Astrocyte (in vitro differentiated cells and primary cell): ENCODE data around the gene EPM2A. TPM values are rescaled to one million over a fixed set of nuclear protein-coding genes. Genes with fewer than 3 reads are reported as not detected.

Experiments
- DNase-seq: peaks from one replicate; pipeline ENCODE4 v3.0.0-alpha.2; 2010; ENCODE audit warnings: low read depth
- FAIRE-seq: peaks from 2 replicates; lab custom pipeline; 2011; peaks lifted over from hg19 to GRCh38; lab: Jason Lieb, UNC
- H2AFZ ChIP-seq: 2 replicates; pipeline ENCODE4 v1.6.0; 2012; ENCODE audit warnings: low read depth, low read length, inconsistent platforms
- H3K27ac ChIP-seq: 2 replicates; pipeline ENCODE4 v1.5.1; 2011; ENCODE audit warnings: low read depth, low read length, inconsistent platforms
- H3K27me3 ChIP-seq: 2 replicates; pipeline ENCODE4 v1.6.0; 2011; ENCODE audit warnings: low read length, inconsistent platforms; ENCODE audit not compliant: insufficient read depth
- H3K36me3 ChIP-seq: 2 replicates; pipeline ENCODE4 v1.5.1; 2011; ENCODE audit warnings: low read length, inconsistent platforms; ENCODE audit not compliant: insufficient read depth
- H3K4me1 ChIP-seq: 2 replicates; pipeline ENCODE4 v1.5.1; 2011; ENCODE audit warnings: low read length, inconsistent platforms; ENCODE audit not compliant: insufficient read depth
- H3K4me2 ChIP-seq: 2 replicates; pipeline ENCODE4 v1.6.0; 2012; ENCODE audit warnings: low read length, inconsistent platforms
- H3K4me3 ChIP-seq: 2 replicates; pipeline ENCODE4 v1.5.1; 2011; ENCODE audit warnings: low read depth, mild to moderate bottlenecking, low read length, inconsistent platforms; ENCODE audit not compliant: insufficient read depth
- H3K79me2 ChIP-seq: 2 replicates; pipeline ENCODE4 v1.6.0; 2012; ENCODE audit warnings: mild to moderate bottlenecking, low read length, inconsistent platforms; ENCODE audit not compliant: insufficient read depth
- H3K9ac ChIP-seq: 2 replicates; pipeline ENCODE4 v1.6.0; 2012; ENCODE audit warnings: mild to moderate bottlenecking, low read length, inconsistent platforms
- H3K9me3 ChIP-seq: 2 replicates; pipeline ENCODE4 v1.5.1; 2012; ENCODE audit warnings: low read depth, mild to moderate bottlenecking, low read length, inconsistent platforms; ENCODE audit not compliant: insufficient read depth
- H4K20me1 ChIP-seq: 2 replicates; pipeline ENCODE4 v1.6.0; 2012; ENCODE audit warnings: low read length, inconsistent platforms; ENCODE audit not compliant: insufficient read depth
- H3K27ac Mint-ChIP-seq: one replicate; pipeline ENCODE4 v1.8.0; 2021; ENCODE audit warnings: mild to moderate bottlenecking, mixed read lengths; ENCODE audit not compliant: unreplicated experiment
- H3K27me3 Mint-ChIP-seq: one replicate; pipeline ENCODE4 v1.8.0; 2021; ENCODE audit warnings: low read depth, mixed read lengths; ENCODE audit not compliant: unreplicated experiment
- H3K36me3 Mint-ChIP-seq: one replicate; pipeline ENCODE4 v1.8.0; 2021; ENCODE audit warnings: low read depth, mixed read lengths; ENCODE audit not compliant: unreplicated experiment
- H3K4me1 Mint-ChIP-seq: one replicate; pipeline ENCODE4 v1.8.0; 2021; ENCODE audit warnings: low read depth, mixed read lengths; ENCODE audit not compliant: unreplicated experiment
- H3K4me3 Mint-ChIP-seq: one replicate; pipeline ENCODE4 v1.8.0; 2021; ENCODE audit warnings: mild to moderate bottlenecking, moderate library complexity, mixed read lengths; ENCODE audit not compliant: unreplicated experiment
- H3K9me3 Mint-ChIP-seq: one replicate; pipeline ENCODE4 v1.8.0; 2021; ENCODE audit warnings: mild to moderate bottlenecking, mixed read lengths; ENCODE audit not compliant: unreplicated experiment
- CTCF ChIP-seq: IDR thresholded peaks from 2 replicates; pipeline ENCODE4 v1.5.1; 2011; ENCODE audit warnings: low read depth, mild to moderate bottlenecking, inconsistent platforms, low read length, moderate library complexity; ENCODE audit not compliant: insufficient read depth
- EZH2 ChIP-seq: IDR thresholded peaks from 2 replicates; pipeline ENCODE4 v1.6.1; 2012; ENCODE audit warnings: mild to moderate bottlenecking, low read length, inconsistent platforms; ENCODE audit not compliant: insufficient read depth
- total RNA-seq: library from RNA; stranded (reverse); gene quantifications from 2 replicates; pipeline ENCODE4 v1.2.1, GENCODE V29; 2021

EPM2A gene
- total RNA-seq, 1 donor from 2014 or later = 5.2 TPM

- Histone ChIP-seq H3K9ac (peak overlapping the region; percentile 84), H3K4me2 (peak overlapping the region; percentile 81), H3K27me3 (no peaks in the 10 kb centered on the region), H3K4me1 (peaks cover 18% of the 10 kb centered on the region), H4K20me1 (no peaks in the 10 kb centered on the region), H2AFZ (peak overlapping the region; percentile 33), H3K79me2 (no peaks in the 10 kb centered on the region), H3K4me3 (peak overlapping the region; percentile 60), H3K36me3 (no peaks in the 10 kb centered on the region), H3K9me3 (no peaks in the 10 kb centered on the region), H3K27ac (peak overlapping the region; percentile 88)
- peaks cover 15% of the 10 kb centered on the region for H3K4me1 Mint-ChIP-seq
- DNase-seq = peak; percentile 88
- H3K36me3 Mint-ChIP-seq = no peaks in the 10 kb centered on the region
- no peaks in the 10 kb centered on the region for H3K9me3 Mint-ChIP-seq
- TF ChIP-seq CTCF (no peak), EZH2 (no peak)
- H3K4me3 Mint-ChIP-seq = peak overlapping the region; percentile 91
- peaks cover 3% of the 10 kb centered on the region for H3K27me3 Mint-ChIP-seq
- FAIRE-seq = no peak
- peak overlapping the region; percentile 90 for H3K27ac Mint-ChIP-seq
Observed at GRCh38 chr6:145734486-145735355, 599 bp downstream of the EPM2A start.

- TF ChIP-seq EZH2 = no peak
- no peak for TF ChIP-seq CTCF
- Histone ChIP-seq H4K20me1 (no peaks in the 10 kb centered on the region), H3K27ac (no peak overlapping the region), H3K79me2 (no peaks in the 10 kb centered on the region), H3K27me3 (no peaks in the 10 kb centered on the region), H2AFZ (peak overlapping the region; percentile 50), H3K4me2 (peak overlapping the region; percentile 81), H3K4me1 (peaks cover 18% of the 10 kb centered on the region), H3K9me3 (peaks cover 5% of the 10 kb centered on the region), H3K4me3 (peak overlapping the region; percentile 60), H3K36me3 (no peaks in the 10 kb centered on the region), H3K9ac (peak overlapping the region; percentile 84)
- H3K36me3 Mint-ChIP-seq = peaks cover 3% of the 10 kb centered on the region
- DNase-seq = no peak
- no peak for FAIRE-seq
- H3K4me1 Mint-ChIP-seq = peaks cover 15% of the 10 kb centered on the region
- no peaks in the 10 kb centered on the region for H3K27me3 Mint-ChIP-seq
- H3K4me3 Mint-ChIP-seq = peak overlapping the region; percentile 68
- no peaks in the 10 kb centered on the region for H3K9me3 Mint-ChIP-seq
- no peak overlapping the region for H3K27ac Mint-ChIP-seq
Observed at GRCh38 chr6:145733810-145734209, 1.5 kb downstream of the EPM2A start.

GRCh38 chr6:145733207-145733606, 2.1 kb downstream of the EPM2A start:
- FAIRE-seq (no peak), DNase-seq (no peak)
- H3K9me3 Mint-ChIP-seq = peaks cover 4% of the 10 kb centered on the region
- H3K27me3 Mint-ChIP-seq = no peaks in the 10 kb centered on the region
- H2AFZ ChIP-seq = no peak overlapping the region
- no peak overlapping the region for H3K9ac ChIP-seq
- H3K36me3 Mint-ChIP-seq = peaks cover 3% of the 10 kb centered on the region
- no peaks in the 10 kb centered on the region for H4K20me1 ChIP-seq
- H3K27ac Mint-ChIP-seq = no peak overlapping the region
- H3K79me2 ChIP-seq = no peaks in the 10 kb centered on the region
- no peaks in the 10 kb centered on the region for H3K36me3 ChIP-seq
- H3K27me3 ChIP-seq = no peaks in the 10 kb centered on the region
- H3K4me1 Mint-ChIP-seq = peaks cover 15% of the 10 kb centered on the region
- peaks cover 18% of the 10 kb centered on the region for H3K4me1 ChIP-seq
- TF ChIP-seq CTCF (no peak), EZH2 (no peak)
- H3K4me3 ChIP-seq = no peak overlapping the region
- H3K4me3 Mint-ChIP-seq = no peak overlapping the region
- H3K9me3 ChIP-seq = peaks cover 6% of the 10 kb centered on the region
- no peak overlapping the region for H3K4me2 ChIP-seq
- H3K27ac ChIP-seq = no peak overlapping the region
